SK-N-SH treated with all-trans-retinoic acid at 6 μM for 48 hours (cell line): ENCODE results near the gene PRKAA1.

Source experiments
- GLIS3 ChIP-seq: fragments of 250-450 bp; sonication (Bioruptor Pico); IDR thresholded peaks from 2 replicates; pipeline ENCODE4 v1.5.0; 2020; ENCODE audit warnings: mild to moderate bottlenecking, moderate library complexity
- OSR1 ChIP-seq: fragments of 250-450 bp; sonication (Bioruptor Pico); IDR thresholded peaks from 2 replicates; pipeline ENCODE4 v1.8.0; 2022; ENCODE audit warnings: moderate library complexity, mild to moderate bottlenecking, inconsistent platforms
- TCF4 ChIP-seq: fragments of 250-450 bp; sonication (Bioruptor Pico); IDR thresholded peaks from 2 replicates; pipeline ENCODE4 v1.8.0; 2021; ENCODE audit warnings: mild to moderate bottlenecking, moderate library complexity, borderline replicate concordance
- ZNF565 ChIP-seq: fragments of 450-650 bp; formaldehyde crosslinking; conservative IDR thresholded peaks from 2 replicates; pipeline ENCODE4 v1.5.0; 2020; ENCODE audit warnings: low read depth, mild to moderate bottlenecking, moderate library complexity
- ZNF8 ChIP-seq: fragments of 450-650 bp; formaldehyde crosslinking; IDR thresholded peaks from 2 replicates; pipeline ENCODE4 v1.5.0; 2020; ENCODE audit warnings: mild to moderate bottlenecking, moderate library complexity
- TF ChIP-seq, protein P1 (sequence below): fragments of 250-450 bp; sonication (Bioruptor Pico); IDR thresholded peaks from 2 replicates; pipeline ENCODE4 v1.8.0; 2020; ENCODE audit warnings: mild to moderate bottlenecking, moderate library complexity, borderline replicate concordance

DNA sequence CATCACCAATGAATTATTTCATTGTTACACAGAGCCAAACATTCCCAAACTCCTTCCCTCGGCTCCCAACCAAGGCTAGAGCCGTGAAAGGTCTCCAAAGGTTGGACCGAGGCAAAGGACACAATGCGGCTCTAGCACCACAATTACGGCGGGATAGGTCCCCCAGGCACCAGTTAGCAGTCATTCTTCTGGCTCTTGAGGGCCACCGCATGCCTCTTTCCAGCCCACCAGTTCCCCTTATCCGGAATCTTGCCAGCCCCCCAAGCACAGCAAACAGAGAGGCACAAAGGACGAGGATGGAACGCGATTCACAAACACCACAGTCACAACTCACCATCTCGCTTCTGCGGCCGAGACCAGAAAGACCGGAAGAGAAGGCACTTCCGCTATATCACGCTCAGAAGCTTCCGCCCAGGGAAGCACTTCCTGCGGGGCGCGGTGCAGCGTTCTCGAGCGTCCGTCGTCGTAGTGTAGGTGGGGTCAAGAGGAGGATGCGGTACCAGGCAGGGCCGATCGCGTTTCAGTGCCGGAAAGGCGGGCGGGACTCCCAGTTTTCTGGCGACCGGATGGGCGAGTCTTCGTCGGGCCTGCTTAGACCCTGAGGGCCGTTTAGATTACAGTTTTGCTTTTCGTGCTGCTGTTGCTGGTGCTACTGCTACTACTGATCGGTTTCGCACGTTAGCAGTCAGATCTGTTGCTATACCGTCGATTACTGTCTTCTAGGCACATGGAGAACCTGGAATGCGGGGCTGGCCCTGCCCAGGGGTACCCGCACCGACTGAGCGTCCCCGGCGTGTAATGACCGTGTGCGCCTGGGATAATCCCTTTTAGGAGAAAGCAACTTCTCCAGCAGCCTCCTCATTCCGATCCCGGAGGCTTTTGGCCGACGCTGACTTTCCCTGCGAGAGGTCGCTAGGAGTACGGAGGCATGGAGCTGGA is 36.9 kb upstream of the PRKAA1 start, which contains the start of gene RPL37:
- TF ChIP-seq TCF4 (CRISPR knock-in tag) (no peak), GLIS3 (CRISPR knock-in tag) (no peak), OSR1 (no peak), ZNF565 (CRISPR knock-in tag) (no peak), ZNF8 (CRISPR knock-in tag) (peak; percentile 27; the same call in 1 of the 2 replicates)
- TF ChIP-seq, protein P1, sequence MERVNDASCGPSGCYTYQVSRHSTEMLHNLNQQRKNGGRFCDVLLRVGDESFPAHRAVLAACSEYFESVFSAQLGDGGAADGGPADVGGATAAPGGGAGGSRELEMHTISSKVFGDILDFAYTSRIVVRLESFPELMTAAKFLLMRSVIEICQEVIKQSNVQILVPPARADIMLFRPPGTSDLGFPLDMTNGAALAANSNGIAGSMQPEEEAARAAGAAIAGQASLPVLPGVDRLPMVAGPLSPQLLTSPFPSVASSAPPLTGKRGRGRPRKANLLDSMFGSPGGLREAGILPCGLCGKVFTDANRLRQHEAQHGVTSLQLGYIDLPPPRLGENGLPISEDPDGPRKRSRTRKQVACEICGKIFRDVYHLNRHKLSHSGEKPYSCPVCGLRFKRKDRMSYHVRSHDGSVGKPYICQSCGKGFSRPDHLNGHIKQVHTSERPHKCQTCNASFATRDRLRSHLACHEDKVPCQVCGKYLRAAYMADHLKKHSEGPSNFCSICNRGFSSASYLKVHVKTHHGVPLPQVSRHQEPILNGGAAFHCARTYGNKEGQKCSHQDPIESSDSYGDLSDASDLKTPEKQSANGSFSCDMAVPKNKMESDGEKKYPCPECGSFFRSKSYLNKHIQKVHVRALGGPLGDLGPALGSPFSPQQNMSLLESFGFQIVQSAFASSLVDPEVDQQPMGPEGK (CRISPR knock-in tag), result no peak
